ENCODE data around the gene CBX2. TPM values are rescaled to one million over a fixed set of nuclear protein-coding genes. Genes with fewer than 3 reads are reported as not detected.

Gene CBX2
- polyA plus RNA-seq, 1 of the 3 experiments (the other 2 are of a cell fraction): 22.4 TPM

- TF ChIP-seq, protein P1, sequence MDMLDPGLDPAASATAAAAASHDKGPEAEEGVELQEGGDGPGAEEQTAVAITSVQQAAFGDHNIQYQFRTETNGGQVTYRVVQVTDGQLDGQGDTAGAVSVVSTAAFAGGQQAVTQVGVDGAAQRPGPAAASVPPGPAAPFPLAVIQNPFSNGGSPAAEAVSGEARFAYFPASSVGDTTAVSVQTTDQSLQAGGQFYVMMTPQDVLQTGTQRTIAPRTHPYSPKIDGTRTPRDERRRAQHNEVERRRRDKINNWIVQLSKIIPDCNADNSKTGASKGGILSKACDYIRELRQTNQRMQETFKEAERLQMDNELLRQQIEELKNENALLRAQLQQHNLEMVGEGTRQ (IDR thresholded peaks at IDR 0.05; ENCODE audit: borderline replicate concordance, low read depth, low read length): no peak
- no peak for TF ChIP-seq RCOR1 (IDR thresholded peaks at IDR 0.05; ENCODE audit: low read length)
Measured at GRCh38 chr17:79791735-79792161, 13.8 kb downstream of the CBX2 start (continued).

- CTCF ChIA-PET: interaction anchor here (1.7 to 2.6 kb wide), 2 partner anchors 19 to 51 kb away, joined by 5 to 8 read pairs; no protein-coding TSS in a partner anchor
- 87% methylated on average over 22 of the region's 22 CpGs for WGBS (ENCODE audit: low lambda C conversion rate)
Measured at GRCh38 chr17:79792341-79792871, 14.5 kb downstream of the CBX2 start.

DNA sequence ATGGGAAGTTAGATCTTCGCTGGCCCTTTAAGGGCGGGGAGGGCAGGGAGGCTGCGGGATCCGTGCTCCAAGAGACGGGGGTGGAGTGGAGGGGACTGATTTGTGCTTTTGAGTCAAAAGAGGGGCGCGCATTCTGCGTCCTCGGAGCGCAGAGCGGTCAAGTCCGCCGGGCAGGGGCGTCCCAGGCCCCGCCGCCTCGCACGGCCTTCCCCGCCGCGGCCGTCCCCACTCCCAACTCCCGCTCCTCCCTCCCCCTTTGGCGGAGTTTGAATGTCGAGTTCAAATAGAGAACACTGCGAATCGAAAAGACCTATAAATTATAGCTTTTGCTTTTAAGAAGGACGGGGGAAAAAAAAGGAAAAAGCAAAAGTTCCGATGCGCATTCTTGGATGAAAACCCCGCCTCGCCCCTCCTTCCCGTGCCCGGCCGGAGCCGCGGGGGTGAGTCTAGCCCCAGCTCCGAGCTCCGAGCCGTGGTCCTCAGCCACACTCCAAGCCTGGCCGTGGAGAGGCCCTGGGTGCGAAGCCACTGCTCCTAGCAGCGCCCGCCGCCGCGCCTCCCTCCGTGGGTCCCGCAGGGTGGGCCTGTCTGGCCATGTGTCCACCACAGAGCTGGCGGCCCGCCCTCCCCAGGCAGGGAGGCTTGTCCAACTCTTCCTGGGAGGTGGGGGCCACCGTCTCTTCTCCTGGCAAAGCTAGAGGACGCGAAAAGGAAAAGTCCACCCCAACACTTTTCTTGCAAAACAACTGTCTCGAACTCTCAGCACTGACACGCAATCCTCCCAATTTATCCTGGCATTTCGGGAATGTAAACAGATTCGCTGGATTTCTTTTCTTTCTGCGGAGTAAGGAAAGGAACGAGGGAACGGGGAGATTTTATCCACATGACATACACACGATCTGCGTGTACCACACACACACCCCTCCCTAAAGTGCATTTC lies 15.3 kb downstream of the CBX2 start:
- Histone ChIP-seq H3K79me2 (ENCODE audit: insufficient read depth) (peaks cover 18% of the 10 kb centered on the region), H3K27ac (ENCODE audit: low read depth in 2 of 2, low read length in 1 of 2) (peak overlapping the region in 1 of 2 experiments; percentile 64; a peak in 1 of 4 replicates)

More at GRCh38 chr17:79792341-79792871, 14.5 kb downstream of the CBX2 start:
- Histone ChIP-seq H3K4me3 (ENCODE audit: low read depth in 2 of 2, low read length in 1 of 2) (no peak overlapping the region), H3K27ac (ENCODE audit: low read depth in 2 of 2, low read length in 1 of 2) (no peak overlapping the region), H3K9me2 (no peaks in the 10 kb centered on the region), H3K4me1 (ENCODE audit: control insufficient read depth in 1 of 2, insufficient read depth in 2 of 2, low read depth in 1 of 2, low read length in 1 of 2) (peaks cover 16 to 50% of the 10 kb centered on the region in 2 experiments; a peak in 3 of 4 replicates), H3F3A (replicated peaks; ENCODE audit: insufficient read depth) (peaks cover 9% of the 10 kb centered on the region), H3K79me2 (ENCODE audit: insufficient read depth) (peaks cover 18% of the 10 kb centered on the region), H4K20me1 (ENCODE audit: insufficient read depth) (peaks cover 11% of the 10 kb centered on the region; the same call in 1 of the 2 replicates), H3K36me3 (replicated peaks in 1 of 2; ENCODE audit: control insufficient read depth in 1 of 2, insufficient read depth in 2 of 2, low read length in 1 of 2) (peaks cover 0 to 24% of the 10 kb centered on the region in 2 experiments), H3K9me3 (no peaks in the 10 kb centered on the region), H3K4me2 (no peak overlapping the region), H3K27me3 (ENCODE audit: insufficient read depth) (no peaks in the 10 kb centered on the region), H2AFZ (ENCODE audit: low read depth) (no peak overlapping the region), H3K9ac (no peak overlapping the region)
- POLR2A ChIA-PET: interaction anchor here (1.3 kb wide), 1 partner anchor 11 kb away, joined by 3 read pairs; no protein-coding TSS in a partner anchor
- TF ChIP-seq RCOR1 (IDR thresholded peaks at IDR 0.05; ENCODE audit: low read length) (no peak), TAF1 (IDR thresholded peaks at IDR 0.05; ENCODE audit: borderline replicate concordance, low read depth, low read length) (no peak)
- DNase-seq: peak; percentile 40

More for the DNA sequence above, 15.3 kb downstream of the CBX2 start:
- peaks cover 19 to 51% of the 10 kb centered on the region in 2 experiments; a peak in 3 of 4 replicates for H3K4me1 ChIP-seq (ENCODE audit: control insufficient read depth in 1 of 2, insufficient read depth in 2 of 2, low read depth in 1 of 2, low read length in 1 of 2)
- H3K9me2 ChIP-seq: no peaks in the 10 kb centered on the region
- peak; percentile 40 for DNase-seq
- H3K27me3 ChIP-seq (ENCODE audit: insufficient read depth): no peaks in the 10 kb centered on the region
- no peaks in the 10 kb centered on the region for H3K9me3 ChIP-seq
- POLR2A ChIA-PET: interaction anchor here (1.3 kb wide), 2 partner anchors 12 to 14 kb away, joined by 3 to 5 read pairs; no protein-coding TSS in a partner anchor
- H3K4me3 ChIP-seq (ENCODE audit: low read depth in 2 of 2, low read length in 1 of 2): no peak overlapping the region; a peak in 1 of 4 replicates
- WGBS (ENCODE audit: low lambda C conversion rate): 78% methylated on average over 56 of the region's 63 CpGs
- TF ChIP-seq NRF1 (IDR thresholded peaks at IDR 0.05; ENCODE audit: low read depth, low read length) (no peak), IRF3 (IDR thresholded peaks at IDR 0.05; ENCODE audit: low read depth, low read length) (no peak), JUND (IDR thresholded peaks at IDR 0.05) (no peak), POLR2AphosphoS5 (IDR thresholded peaks at IDR 0.05; ENCODE audit: low read depth, low read length) (no peak), FOSL2 (IDR thresholded peaks at IDR 0.05; ENCODE audit: borderline replicate concordance, low read depth) (no peak), CHD2 (IDR thresholded peaks at IDR 0.05; ENCODE audit: low read length, partially characterized antibody) (no peak), EZH2phosphoT487 (IDR thresholded peaks at IDR 0.05; ENCODE audit: borderline replicate concordance, low read depth) (no peak), RXRA (IDR thresholded peaks at IDR 0.05; ENCODE audit: borderline replicate concordance, low read depth) (no peak), SIN3A (IDR thresholded peaks at IDR 0.05; ENCODE audit: borderline replicate concordance, low read depth, low read length) (no peak), YY1 (IDR thresholded peaks at IDR 0.05; ENCODE audit: low read depth) (no peak), RCOR1 (IDR thresholded peaks at IDR 0.05; ENCODE audit: low read length) (no peak), SMC3 (IDR thresholded peaks at IDR 0.05; ENCODE audit: low read depth, low read length) (no peak)
- TF ChIP-seq, protein P1 (IDR thresholded peaks at IDR 0.05; ENCODE audit: borderline replicate concordance, low read depth, low read length): no peak
- peak overlapping the region; percentile 2; the same call in 1 of the 2 replicates for H3K4me2 ChIP-seq
- H2AFZ ChIP-seq (ENCODE audit: low read depth): no peak overlapping the region
- CTCF ChIA-PET: interaction anchor here (0.7 to 9.7 kb wide), 10 partner anchors 10 to 299 kb away, joined by 3 to 146 read pairs (median 6); partner anchors contain the start of gene CBX4
- H3K36me3 ChIP-seq (replicated peaks in 1 of 2; ENCODE audit: control insufficient read depth in 1 of 2, insufficient read depth in 2 of 2, low read length in 1 of 2): peaks cover 0 to 24% of the 10 kb centered on the region in 2 experiments
- no peak overlapping the region for H3K9ac ChIP-seq
- peaks cover 11% of the 10 kb centered on the region; the same call in 1 of the 2 replicates for H4K20me1 ChIP-seq (ENCODE audit: insufficient read depth)
- H3F3A ChIP-seq (replicated peaks; ENCODE audit: insufficient read depth): peaks cover 6% of the 10 kb centered on the region

Data from SK-N-SH (cell line).